ENCODE measurements around the gene MMAA.
"Not testable (repeated sequence)": the region's sequence is repeated elsewhere in the genome, so short reads cannot be mapped to it uniquely, and the experiment has no call there.

The MMAA gene

GRCh38 chr4:145618932-145619638, at the start of gene MMAA:
Gene MMAA (plus strand): TSS chr4:145619385. CDS start chr4:145639140, 19,755 bp downstream.
- peak; percentile 33 for TF ChIP-seq CTCF (IDR thresholded peaks at IDR 0.05; ENCODE audit: low read length, missing control alignments)
- H3K4me3 ChIP-seq (replicated peaks; ENCODE audit: low read depth, low read length), result peak within 1 kb of the TSS; percentile 89
- DNase-seq (ENCODE audit: low read depth), result peak; percentile 94

GRCh38 chr4:145574546-145574945, 44.6 kb upstream of the MMAA start:
- not testable (repeated sequence) for DNase-seq (ENCODE audit: low read depth)

GRCh38 chr4:145580906-145581305, 38.3 kb upstream of the MMAA start:
- TF ChIP-seq CTCF (IDR thresholded peaks at IDR 0.05; ENCODE audit: low read length, missing control alignments), result no peak
- no peak overlapping the region for H3K4me3 ChIP-seq (replicated peaks; ENCODE audit: low read depth, low read length)
- DNase-seq (ENCODE audit: low read depth), result no peak

More at GRCh38 chr4:145574546-145574945, 44.6 kb upstream of the MMAA start:
- H3K4me3 ChIP-seq (replicated peaks; ENCODE audit: low read depth, low read length), result not testable (repeated sequence)

- DNase-seq (ENCODE audit: low read depth), result peak; percentile 10
- no peak overlapping the region for H3K4me3 ChIP-seq (replicated peaks; ENCODE audit: low read depth, low read length)
- no peak for TF ChIP-seq CTCF (IDR thresholded peaks at IDR 0.05; ENCODE audit: low read length, missing control alignments)
Measured at GRCh38 chr4:145583191-145584055, 35.8 kb upstream of the MMAA start.

GRCh38 chr4:145587088-145587754, 32.0 kb upstream of the MMAA start:
- H3K4me3 ChIP-seq (replicated peaks; ENCODE audit: low read depth, low read length), result no peak overlapping the region
- no peak for DNase-seq (ENCODE audit: low read depth)
- TF ChIP-seq CTCF (IDR thresholded peaks at IDR 0.05; ENCODE audit: low read length, missing control alignments), result no peak

- H3K4me3 ChIP-seq (replicated peaks; ENCODE audit: low read depth, low read length); DNase-seq (ENCODE audit: low read depth): not testable (repeated sequence)
Measured at GRCh38 chr4:145589381-145589780, 29.8 kb upstream of the MMAA start.

- no peak overlapping the region for H3K4me3 ChIP-seq (replicated peaks; ENCODE audit: low read depth, low read length)
- no peak for DNase-seq (ENCODE audit: low read depth)
- no peak for TF ChIP-seq CTCF (IDR thresholded peaks at IDR 0.05; ENCODE audit: low read length, missing control alignments)
Measured at GRCh38 chr4:145589916-145590702, 29.1 kb upstream of the MMAA start.

Data from fibroblast of pulmonary artery (primary cell).